ENCODE measurements around the gene PNPLA5.

The PNPLA5 gene

GRCh38 chr22:43838571-43839307 is 53.1 kb downstream of the PNPLA5 start:
- no peak for DNase-seq (ENCODE audit: low spot score)

- no peak for DNase-seq (ENCODE audit: low spot score)
Observed at GRCh38 chr22:43838161-43838560, 53.7 kb downstream of the PNPLA5 start.

GRCh38 chr22:43837666-43838065 is 54.1 kb downstream of the PNPLA5 start:
- no peak for DNase-seq (ENCODE audit: low spot score)

- DNase-seq (ENCODE audit: low spot score): no peak
Observed at GRCh38 chr22:43835736-43836135, 56.1 kb downstream of the PNPLA5 start.

- DNase-seq (ENCODE audit: low spot score): no peak
Observed at GRCh38 chr22:43835166-43835565, 56.6 kb downstream of the PNPLA5 start.

GRCh38 chr22:43833286-43834240 is 58.2 kb downstream of the PNPLA5 start:
- no peak for DNase-seq (ENCODE audit: low spot score)

GRCh38 chr22:43832393-43833265 is 59.2 kb downstream of the PNPLA5 start:
- no peak for DNase-seq (ENCODE audit: low spot score)

- no peak for DNase-seq (ENCODE audit: low spot score)
Observed at GRCh38 chr22:43831561-43832392, 60.0 kb downstream of the PNPLA5 start.

- DNase-seq (ENCODE audit: low spot score): no peak
Observed at GRCh38 chr22:43830931-43831560, 60.8 kb downstream of the PNPLA5 start.

GRCh38 chr22:43829904-43830851 is 61.6 kb downstream of the PNPLA5 start:
- no peak for DNase-seq (ENCODE audit: low spot score)
